NT2/D1 (cell line): ENCODE measurements around the gene RTEL1.

Source experiments
- DNase-seq: peaks from one replicate; pipeline ENCODE4 v3.0.0-alpha.2; 2011; ENCODE audit warnings: low read depth, low spot score
- H3K27me3 ChIP-seq: 2 replicates; pipeline ENCODE4 v1.6.0; 2011; ENCODE audit warnings: mild to moderate bottlenecking; ENCODE audit not compliant: insufficient read length, insufficient read depth
- H3K36me3 ChIP-seq: 2 replicates; pipeline ENCODE4 v1.6.1; 2011; ENCODE audit warnings: mild to moderate bottlenecking, low read length, mixed read lengths; ENCODE audit not compliant: insufficient read depth, insufficient read length
- H3K4me1 ChIP-seq: 2 replicates; pipeline ENCODE4 v1.5.1; 2011; ENCODE audit not compliant: insufficient read depth, insufficient read length
- H3K4me3 ChIP-seq: 2 replicates; pipeline ENCODE4 v1.5.1; 2011; ENCODE audit warnings: low read depth; ENCODE audit not compliant: insufficient read length
- H3K9ac ChIP-seq: 2 replicates; pipeline ENCODE4 v1.6.0; 2011; ENCODE audit warnings: low read depth; ENCODE audit not compliant: insufficient read length
- H3K9me3 ChIP-seq: 2 replicates; pipeline ENCODE4 v1.5.1; 2011; ENCODE audit warnings: mild to moderate bottlenecking, low read length; ENCODE audit not compliant: insufficient read depth
- SUZ12 ChIP-seq: IDR thresholded peaks from 2 replicates; pipeline ENCODE4 v1.6.1; 2011; ENCODE audit not compliant: insufficient read length, insufficient read depth; ENCODE audit errors: extremely low read depth
- YY1 ChIP-seq: IDR thresholded peaks from 2 replicates; pipeline ENCODE4 v1.6.1; 2011; ENCODE audit not compliant: insufficient read length, insufficient read depth
- ZNF274 ChIP-seq: IDR thresholded peaks from 2 replicates; pipeline ENCODE4 v1.6.1; 2011; ENCODE audit warnings: mild to moderate bottlenecking, low read depth, low read length

Gene RTEL1

GRCh38 chr20:63617092-63617875, 40.8 kb upstream of the RTEL1 start:
- H3K9me3 ChIP-seq, result peaks cover 16% of the 10 kb centered on the region
- no peaks in the 10 kb centered on the region for H3K27me3 ChIP-seq
- peaks cover 51% of the 10 kb centered on the region for H3K36me3 ChIP-seq
- DNase-seq, result no peak
- no peak for TF ChIP-seq ZNF274
- TF ChIP-seq YY1, result no peak
- TF ChIP-seq SUZ12, result no peak
- H3K9ac ChIP-seq, result no peak overlapping the region
- peaks cover 13% of the 10 kb centered on the region for H3K4me1 ChIP-seq
- no peak overlapping the region for H3K4me3 ChIP-seq

DNA sequence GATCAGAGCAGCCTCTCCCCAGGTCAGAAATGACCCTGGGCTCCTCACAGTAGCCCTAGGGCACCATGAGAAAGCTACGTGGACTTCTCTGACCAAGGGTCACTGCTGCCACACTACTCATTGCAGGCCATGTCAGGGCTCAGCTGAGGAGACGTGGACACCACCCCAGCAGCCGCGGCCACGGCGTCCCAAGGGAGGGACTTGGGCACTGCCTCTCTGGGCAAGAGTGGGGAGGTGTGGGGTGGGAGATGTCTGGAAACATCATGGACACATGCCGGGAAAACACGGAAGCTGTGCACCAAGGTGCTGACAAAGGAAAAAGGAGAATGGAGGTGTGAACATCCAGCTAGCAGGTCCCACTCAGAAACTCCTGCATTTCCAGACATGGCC, 40.2 kb upstream of the RTEL1 start:
- TF ChIP-seq ZNF274, result no peak
- TF ChIP-seq YY1, result no peak
- no peak for TF ChIP-seq SUZ12
- H3K36me3 ChIP-seq, result peaks cover 48% of the 10 kb centered on the region
- no peaks in the 10 kb centered on the region for H3K27me3 ChIP-seq
- peaks cover 16% of the 10 kb centered on the region for H3K4me1 ChIP-seq
- no peak for DNase-seq
- peaks cover 16% of the 10 kb centered on the region for H3K9me3 ChIP-seq
- no peak overlapping the region for H3K4me3 ChIP-seq
- H3K9ac ChIP-seq, result no peak overlapping the region

DNA sequence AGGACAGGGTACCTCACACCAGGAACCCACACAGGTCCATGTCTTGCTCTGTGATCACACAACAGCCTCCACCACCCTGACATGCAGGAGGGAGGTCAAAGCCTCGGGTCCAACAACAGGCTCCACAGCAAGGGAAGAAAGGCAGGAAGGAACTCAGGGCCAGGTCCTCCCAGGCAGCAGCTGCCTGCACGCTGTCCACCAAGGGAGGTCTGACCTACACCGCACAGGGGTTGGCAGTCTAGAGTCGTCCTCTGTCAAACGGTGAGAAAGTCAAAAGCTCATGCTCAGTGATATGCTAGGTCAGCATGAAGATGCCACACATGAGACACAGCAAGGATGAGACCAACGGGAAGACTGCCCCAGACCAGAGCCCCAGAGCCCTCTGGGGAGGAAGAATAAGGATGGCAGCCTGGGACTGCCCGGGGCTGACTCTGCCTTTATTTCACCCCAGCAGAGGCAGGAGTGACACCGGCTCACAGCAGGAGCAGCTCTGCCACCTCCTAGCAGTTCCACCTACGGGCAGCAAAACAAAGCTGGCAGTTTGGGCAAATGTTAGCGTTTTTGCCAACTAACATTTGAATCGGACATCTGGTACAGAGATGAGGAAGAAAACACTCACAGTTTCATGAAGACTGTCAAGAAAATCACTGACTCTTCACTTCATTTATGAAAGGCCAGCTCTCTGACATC, 39.7 kb upstream of the RTEL1 start:
- Histone ChIP-seq H3K9ac (no peak overlapping the region), H3K4me1 (peaks cover 16% of the 10 kb centered on the region), H3K36me3 (peaks cover 50% of the 10 kb centered on the region), H3K9me3 (peaks cover 16% of the 10 kb centered on the region), H3K27me3 (no peaks in the 10 kb centered on the region), H3K4me3 (no peak overlapping the region)
- DNase-seq, result no peak
- TF ChIP-seq YY1 (no peak), SUZ12 (no peak), ZNF274 (no peak)

GRCh38 chr20:63619086-63619485, 39.0 kb upstream of the RTEL1 start:
- peaks cover 16% of the 10 kb centered on the region for H3K4me1 ChIP-seq
- H3K9ac ChIP-seq, result no peak overlapping the region
- peaks cover 16% of the 10 kb centered on the region for H3K9me3 ChIP-seq
- DNase-seq, result no peak
- no peaks in the 10 kb centered on the region for H3K27me3 ChIP-seq
- TF ChIP-seq ZNF274, result no peak
- no peak for TF ChIP-seq YY1
- no peak for TF ChIP-seq SUZ12
- H3K4me3 ChIP-seq, result no peak overlapping the region
- peaks cover 47% of the 10 kb centered on the region for H3K36me3 ChIP-seq

- no peak for TF ChIP-seq SUZ12
- DNase-seq, result no peak
- Histone ChIP-seq H3K36me3 (peaks cover 47% of the 10 kb centered on the region), H3K9me3 (peaks cover 13% of the 10 kb centered on the region), H3K4me1 (peaks cover 16% of the 10 kb centered on the region), H3K27me3 (no peaks in the 10 kb centered on the region), H3K4me3 (no peak overlapping the region), H3K9ac (no peak overlapping the region)
Measured at GRCh38 chr20:63619505-63619904, 38.6 kb upstream of the RTEL1 start.

- Histone ChIP-seq H3K4me3 (no peak overlapping the region), H3K9ac (no peak overlapping the region), H3K27me3 (no peaks in the 10 kb centered on the region), H3K36me3 (peaks cover 36% of the 10 kb centered on the region), H3K4me1 (peaks cover 16% of the 10 kb centered on the region), H3K9me3 (no peaks in the 10 kb centered on the region)
- TF ChIP-seq ZNF274 (no peak), SUZ12 (no peak), YY1 (no peak)
- DNase-seq, result no peak
Measured at GRCh38 chr20:63620991-63621390, 37.1 kb upstream of the RTEL1 start.

DNA sequence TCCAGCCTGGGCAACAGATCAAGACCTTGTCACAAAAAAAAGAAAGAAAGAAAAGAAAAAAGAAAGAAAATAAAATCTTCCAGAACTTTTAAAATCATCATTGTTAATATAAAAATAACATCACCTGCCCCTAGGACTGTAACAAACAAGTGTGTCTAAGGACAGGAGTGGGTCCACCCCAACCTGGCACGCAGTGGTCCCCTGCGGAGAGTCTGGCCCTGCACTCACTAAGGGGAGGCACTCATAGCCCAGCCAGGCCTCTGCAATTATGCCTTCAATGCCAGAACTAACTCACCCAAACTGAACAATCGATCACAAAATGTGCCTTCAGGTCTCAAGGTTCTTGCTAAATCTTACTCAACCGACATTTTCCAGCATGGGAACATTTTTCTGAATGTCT, 36.0 kb upstream of the RTEL1 start:
- H3K4me3 ChIP-seq, result no peak overlapping the region
- no peak for TF ChIP-seq SUZ12
- no peak for TF ChIP-seq ZNF274
- TF ChIP-seq YY1, result no peak
- H3K36me3 ChIP-seq, result peaks cover 28% of the 10 kb centered on the region

DNA sequence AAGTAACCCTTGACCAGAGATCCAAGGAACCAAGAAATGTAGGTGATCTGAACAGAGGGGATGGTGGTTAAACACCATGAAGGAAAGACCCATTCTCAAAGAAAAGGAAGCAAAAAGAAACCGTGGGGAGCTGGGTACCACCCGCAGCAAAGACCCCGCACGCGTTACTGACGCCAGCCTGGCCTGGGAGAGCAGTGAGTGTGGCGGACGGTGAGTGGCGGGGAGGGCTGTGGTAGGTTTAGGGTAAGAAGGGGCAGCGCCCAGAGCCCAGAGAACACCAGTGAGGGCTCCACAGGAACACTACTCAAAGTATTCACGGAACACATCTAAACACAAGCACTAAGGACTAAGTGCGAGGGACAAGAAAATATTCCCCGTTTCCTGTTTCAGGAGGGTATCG, 35.4 kb upstream of the RTEL1 start:
- no peak overlapping the region for H3K9ac ChIP-seq
- TF ChIP-seq SUZ12, result no peak
- no peak for TF ChIP-seq YY1
- TF ChIP-seq ZNF274, result no peak
- no peaks in the 10 kb centered on the region for H3K27me3 ChIP-seq
- peaks cover 16% of the 10 kb centered on the region for H3K4me1 ChIP-seq
- H3K4me3 ChIP-seq, result no peak overlapping the region
- no peaks in the 10 kb centered on the region for H3K9me3 ChIP-seq
- no peak for DNase-seq
- H3K36me3 ChIP-seq, result peaks cover 21% of the 10 kb centered on the region

More for the DNA sequence above, 36.0 kb upstream of the RTEL1 start:
- Histone ChIP-seq H3K9ac (no peak overlapping the region), H3K4me1 (peaks cover 16% of the 10 kb centered on the region), H3K27me3 (no peaks in the 10 kb centered on the region), H3K9me3 (no peaks in the 10 kb centered on the region)
- no peak for DNase-seq
